Hematopoietic multipotent progenitor cell treated with erythropoietin and hydrocortisone succinate and interleukin-3 and kit ligand, for 15 days (in vitro differentiated cells): Measurements from ENCODE around the gene LSS.

ENCODE experiments used
- DNase-seq: peaks from one replicate; pipeline ENCODE4 v3.0.0-alpha.2; 2015; ENCODE audit warnings: low spot score

The LSS gene

DNA sequence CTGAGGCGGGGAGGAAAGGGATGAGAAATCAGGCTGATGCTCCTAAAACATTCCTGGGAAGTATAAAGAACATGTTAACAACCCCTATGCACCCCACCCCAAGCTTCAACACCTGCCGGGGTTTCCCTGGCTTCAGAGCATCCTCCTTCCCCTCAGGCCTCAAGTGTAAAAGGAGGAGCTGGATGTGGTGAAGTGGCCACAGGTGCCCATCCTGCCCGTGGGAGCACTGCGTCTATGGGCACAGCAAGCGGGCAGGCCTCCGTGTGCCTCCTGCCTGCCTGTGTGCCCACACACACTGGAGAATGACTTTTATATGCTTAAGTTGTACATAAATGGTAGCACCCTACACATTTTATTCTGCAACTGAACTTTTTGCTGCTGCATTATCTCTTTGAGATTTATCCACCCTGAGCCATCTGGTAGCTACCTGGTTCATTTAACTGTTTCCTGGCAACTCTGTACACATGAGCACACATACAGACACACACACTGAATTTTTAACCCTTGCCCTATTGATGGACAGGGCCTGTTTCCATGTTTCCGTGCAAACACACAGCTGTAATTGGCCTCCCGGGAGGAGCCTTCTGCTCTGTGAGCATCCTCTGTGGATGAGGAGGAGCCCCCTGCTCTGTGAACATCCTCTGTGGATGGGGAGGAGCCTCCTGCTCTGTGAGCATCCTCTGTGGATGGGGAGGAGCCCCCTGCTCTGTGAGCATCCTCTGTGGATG lies 59.8 kb downstream of the LSS start:
- no peak for DNase-seq

DNA sequence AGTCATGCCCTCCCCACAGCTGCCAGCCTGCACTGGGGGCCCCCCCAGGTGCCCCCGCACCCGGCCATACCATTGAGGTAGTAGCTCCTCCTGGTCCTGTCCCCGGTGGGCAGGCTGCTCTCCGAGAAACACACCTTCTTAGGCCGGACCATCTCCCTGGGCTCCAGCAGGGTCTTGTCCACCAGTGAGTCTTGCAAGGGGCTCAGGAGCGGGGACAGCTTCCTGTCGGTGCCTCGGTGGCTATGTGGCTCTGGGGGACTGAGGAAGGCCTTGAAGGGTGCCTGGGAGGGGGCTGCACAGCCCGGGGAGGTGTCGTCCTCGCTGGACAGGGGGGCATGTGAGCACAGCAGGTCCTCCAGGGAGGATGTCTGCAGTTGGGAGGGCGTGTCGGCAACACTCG lies 60.3 kb downstream of the LSS start:
- no peak for DNase-seq

DNA sequence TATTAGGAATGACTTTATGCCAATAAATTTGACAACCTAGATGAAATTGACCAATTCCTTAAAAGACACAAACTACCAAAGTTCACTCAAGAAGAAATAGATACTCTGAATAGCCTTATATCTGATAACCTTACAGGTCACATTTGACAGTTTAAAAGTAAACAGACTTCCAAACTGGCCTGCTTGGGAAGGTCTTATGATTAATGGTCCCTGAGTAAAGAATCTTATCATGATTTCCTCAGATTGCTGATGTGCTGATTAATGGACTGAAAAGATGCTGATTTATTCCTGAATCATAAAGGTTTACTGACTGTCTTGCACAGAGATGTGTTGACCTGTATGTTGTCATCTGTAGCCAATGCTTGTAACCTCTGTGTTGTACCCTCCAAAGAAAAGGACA lies 63.5 kb downstream of the LSS start:
- DNase-seq, result no peak

DNA sequence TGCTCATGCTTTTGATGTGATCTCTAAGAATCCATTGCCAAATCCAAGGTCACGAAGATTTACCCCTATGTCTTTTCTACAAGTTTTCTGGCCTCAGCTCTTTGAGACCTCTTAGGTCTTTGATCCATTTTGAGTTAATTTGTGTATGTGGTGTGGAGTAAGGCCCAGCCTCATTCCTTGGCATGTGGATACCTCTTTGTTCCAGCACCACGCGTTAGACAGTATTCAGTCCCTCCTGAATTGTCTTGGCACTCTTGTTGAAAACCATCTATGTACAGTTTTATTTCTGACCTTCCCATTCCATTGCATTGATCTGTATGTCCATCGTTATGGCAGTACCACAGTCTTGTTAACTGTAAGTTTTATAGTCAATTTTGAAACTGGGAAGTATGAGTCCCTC lies 65.2 kb downstream of the LSS start:
- no peak for DNase-seq

DNA sequence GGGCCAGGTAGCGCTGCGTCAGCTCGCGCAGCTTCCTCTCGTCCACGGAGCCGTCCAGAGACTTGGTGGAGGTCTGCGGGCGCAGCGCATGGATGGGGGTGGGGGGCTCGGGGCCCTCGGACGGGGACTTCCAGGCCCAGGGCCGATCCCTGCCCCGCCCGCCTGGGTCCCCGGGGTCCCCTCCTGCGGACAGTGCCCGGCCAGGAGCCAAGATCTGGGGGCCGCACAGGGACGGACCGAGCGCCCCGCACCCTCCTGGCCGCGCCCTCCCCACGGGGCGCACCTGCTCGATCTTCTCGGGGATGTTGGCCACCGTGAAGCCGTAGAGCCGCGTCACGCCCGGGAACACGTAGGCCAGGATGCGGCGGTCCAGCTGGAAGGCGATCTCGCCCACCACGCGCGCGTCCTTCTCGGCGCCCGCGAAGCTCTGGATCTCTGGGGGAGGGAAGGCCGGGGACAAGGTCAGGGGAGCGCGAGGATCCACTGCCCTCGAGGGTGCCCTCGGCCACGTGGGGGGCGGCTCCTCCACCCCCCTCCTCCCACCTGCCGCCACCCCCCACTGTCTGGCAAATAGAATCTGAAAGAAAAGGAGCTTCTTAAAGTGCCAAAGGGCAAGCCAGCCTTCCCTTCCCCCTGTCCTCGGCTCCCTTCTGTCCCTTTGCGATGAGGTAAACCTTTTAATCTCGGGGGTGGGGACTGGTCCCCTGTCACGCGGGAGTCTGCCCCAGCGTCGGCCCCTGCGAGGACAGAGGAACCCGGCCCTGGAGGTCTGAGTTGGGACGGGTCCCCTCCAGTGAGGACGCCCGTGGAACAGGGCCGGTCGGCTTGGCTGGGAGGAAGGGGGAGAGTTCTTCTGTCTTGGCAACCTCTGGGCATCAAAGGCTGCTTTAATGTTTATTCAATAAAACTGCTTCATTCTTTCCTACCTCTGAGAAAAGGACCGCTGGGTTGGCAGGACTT lies 66.7 kb downstream of the LSS start:
- no peak for DNase-seq

DNA sequence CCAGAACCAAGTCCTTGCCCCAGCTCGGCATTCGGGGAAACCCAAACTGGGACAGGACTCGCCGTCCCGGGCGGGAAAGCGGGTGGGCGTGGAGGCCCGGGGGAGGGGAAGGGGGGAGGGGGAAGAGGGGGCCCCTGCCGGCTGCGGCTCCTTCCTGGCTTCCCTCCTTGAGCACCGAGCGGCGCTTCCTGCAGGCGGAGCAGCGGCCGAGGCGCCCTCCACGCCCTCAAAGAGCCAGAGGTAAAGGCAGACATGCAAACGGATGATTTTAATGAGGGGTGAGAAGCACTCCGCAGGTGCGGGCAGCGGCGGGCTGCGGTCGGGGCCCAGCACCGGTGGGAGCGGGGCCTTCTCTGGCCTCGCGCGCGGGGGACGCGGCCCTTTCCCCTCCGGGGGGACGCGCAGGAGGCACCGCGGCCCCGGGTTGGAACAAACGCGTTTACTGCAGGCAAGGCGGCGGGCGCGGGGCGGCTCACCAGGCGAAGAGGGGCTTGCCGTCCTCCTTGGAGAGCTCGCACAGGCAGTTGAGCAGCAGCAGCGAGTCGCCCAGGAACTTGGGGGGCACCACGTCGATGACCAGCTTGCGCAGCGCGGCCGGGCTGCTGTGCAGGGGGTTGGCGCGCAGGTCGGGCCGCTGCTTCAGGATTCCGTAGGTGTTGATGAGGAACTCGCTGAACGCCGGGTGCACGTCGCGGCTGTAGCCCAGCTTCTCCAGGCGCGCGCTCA lies 67.5 kb downstream of the LSS start:
- no peak for DNase-seq

DNA sequence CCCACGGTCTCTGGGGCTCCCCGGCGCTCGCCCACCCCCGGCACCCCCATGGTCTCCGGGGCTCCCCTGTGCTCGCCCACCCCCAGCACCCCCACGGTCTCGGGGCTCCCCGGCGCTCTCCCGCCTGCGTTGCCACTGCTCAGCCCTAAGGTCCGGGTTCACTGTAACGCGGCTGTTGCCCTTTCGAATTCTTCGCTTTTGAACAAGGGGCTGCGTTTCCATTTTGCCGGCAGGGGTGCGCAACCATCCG lies 68.0 kb downstream of the LSS start:
- no peak for DNase-seq

DNA sequence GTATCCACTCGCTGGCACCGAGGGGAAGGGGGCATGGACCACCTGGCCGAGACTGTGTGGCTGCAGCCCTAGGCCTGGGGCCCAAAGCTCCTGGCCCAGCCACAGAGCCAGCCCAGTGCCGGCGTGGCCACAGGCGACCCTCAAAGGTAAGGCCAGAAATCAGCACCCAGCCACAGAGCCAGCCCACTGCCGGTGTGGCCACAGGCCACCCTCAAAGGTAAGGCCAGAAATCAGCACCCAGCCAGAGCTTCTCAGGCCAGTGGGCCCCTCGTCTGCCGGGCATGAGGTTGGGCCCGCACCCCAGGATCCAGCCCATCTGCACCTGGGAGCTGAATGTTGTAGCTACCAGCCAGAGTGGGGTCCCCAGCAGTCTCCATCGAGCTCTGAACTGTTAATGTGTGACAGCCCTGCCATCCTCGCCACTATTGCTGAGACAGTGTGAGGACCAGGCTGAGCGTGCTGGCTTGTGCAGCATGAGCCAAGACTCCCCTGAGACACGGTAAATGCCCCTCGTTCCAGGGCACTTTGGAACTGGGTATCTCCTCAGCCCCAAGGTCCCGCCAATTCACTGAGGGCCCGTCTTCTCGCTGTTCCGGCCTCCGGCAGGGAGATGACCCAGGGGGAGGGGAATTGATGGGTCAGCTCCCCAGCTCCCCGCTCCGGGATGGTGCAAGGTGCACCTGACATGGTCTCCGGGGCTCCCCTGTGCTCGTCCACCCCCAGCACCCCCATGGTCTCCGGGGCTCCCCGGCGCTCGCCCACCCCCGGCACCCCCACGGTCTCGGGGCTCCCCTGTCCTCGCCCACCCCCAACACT lies 68.5 kb downstream of the LSS start:
- DNase-seq, result no peak

DNA sequence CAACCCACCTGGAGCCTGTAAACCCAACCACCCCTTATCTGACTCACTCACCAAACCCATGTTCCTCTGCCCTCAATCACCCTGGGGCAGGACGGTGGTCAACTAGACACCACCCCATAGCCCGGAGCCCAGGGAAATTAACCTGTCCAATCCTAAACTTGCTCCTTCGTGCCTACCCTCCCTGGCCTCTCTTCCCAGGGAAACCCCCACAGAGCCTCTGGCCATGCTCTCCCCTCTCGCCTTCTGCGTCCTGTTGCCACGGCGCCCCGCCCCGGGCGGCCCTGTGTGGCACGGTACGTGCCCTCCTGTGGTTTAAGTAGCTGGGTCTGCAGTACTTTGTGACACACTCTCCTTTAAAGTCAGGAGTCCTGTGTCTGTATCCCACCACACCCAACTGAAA lies 69.2 kb downstream of the LSS start:
- no peak for DNase-seq

DNA sequence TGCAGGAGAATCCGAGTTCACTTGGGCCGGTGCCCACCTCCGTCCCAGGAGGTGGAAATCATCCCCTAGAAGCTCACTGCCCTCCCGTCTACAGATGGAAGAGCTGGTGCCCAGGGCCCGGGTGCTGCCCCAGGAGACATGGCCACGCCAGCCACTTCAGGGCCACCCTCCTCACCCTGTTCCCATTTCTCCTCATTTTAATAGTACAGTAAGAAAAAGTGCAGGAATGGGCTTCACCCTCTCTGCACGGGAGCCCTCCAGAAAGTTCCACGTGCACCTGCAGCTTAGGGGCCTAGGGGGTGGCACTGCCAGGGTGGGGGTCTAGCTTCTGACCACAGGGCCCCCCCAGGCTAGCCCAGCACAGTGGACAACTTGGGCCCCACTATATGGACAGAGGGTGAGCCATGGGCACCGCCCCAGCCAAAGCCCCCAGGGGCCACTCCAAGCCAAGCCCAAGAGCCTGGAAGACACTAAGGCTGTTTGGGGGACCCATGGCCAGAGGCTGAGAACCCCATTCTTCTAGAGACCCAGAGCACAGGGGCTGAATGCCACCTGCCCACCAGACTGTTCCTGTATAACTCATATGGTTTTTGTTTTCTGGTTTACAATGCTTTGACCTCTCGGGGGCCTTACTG lies 69.8 kb downstream of the LSS start:
- no peak for DNase-seq

DNA sequence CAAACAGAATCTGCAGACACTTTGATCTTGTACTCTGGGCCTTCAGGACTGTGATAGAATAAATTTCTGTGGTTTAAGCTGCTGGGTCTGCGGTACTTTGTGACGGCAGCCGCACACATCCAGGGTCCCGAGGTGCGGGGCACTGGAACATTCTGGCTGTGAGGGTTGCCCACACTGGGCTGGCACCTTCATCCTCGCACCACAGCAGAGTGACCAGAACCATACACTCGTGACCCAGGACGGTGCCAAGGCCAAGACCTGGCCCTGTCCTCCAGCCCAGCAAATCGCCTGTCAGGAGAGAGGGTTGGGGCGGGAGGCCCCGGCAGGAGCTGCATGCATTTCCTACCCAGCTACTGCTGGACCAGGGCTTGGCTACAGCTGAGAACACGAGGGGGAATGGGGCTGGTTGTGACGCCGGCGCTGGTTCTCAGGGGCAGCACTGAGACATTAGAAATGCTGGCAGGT lies 70.6 kb downstream of the LSS start:
- no peak for DNase-seq

DNA sequence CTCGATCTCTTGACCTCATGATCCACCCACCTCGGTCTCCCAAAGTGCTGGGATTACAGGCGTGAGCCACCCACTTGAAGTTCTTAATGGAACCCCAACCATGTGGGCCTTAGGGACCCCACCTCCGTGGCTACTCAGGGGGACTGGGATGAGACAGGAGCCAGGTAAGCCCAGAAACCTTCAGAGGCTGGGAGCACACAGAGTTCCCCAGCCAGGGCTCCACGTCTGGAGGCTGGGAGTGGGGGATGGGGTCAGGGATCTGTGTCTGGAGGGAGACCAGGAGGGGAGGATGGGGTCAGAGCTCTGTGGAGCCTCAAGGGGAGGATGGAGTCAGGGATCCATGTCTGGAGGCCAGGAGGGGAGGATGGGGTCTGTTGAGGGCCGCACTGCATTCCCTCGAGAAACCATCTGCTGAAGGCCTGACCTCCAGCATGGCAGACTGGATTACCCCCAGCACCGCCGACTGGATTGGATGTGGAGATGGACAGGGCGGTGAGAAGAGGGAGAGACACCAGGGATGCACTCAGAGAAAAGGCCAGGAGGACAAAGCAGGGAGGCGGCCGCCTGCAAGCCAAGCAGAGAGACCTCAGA lies 71.1 kb downstream of the LSS start:
- no peak for DNase-seq

DNA sequence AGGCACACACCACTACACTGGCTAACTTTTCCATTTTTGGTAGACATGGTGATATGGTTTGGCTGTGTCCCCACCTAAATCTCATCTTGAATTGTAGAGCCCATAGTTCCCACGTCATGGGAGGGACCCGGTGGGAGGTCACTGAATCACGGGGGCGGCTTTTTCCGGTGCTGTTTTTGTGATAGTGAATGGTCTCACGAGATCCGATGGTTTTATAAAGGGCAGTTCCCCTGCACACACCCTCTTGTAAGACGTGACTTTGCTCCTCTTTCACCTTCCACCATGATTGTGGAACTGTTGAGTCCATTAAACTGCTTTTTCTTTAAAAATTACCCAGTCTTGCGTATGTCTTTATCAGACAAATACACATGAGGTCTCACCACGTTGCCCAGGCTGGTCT lies 71.9 kb downstream of the LSS start:
- no peak for DNase-seq

DNA sequence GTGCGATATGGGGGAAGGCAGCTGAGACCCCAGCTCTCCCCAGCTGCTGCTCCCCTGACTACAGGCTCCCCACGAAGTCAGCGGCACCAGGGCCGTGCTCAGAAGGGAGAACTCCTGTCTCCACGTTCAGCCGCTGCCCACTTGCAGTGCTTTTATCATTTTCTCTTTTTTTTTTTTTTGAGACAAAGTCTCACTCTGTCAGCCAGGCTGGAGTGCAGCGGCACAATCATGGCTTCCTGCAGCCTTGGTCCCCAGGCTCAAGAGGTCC lies 72.3 kb downstream of the LSS start:
- DNase-seq, result no peak

DNA sequence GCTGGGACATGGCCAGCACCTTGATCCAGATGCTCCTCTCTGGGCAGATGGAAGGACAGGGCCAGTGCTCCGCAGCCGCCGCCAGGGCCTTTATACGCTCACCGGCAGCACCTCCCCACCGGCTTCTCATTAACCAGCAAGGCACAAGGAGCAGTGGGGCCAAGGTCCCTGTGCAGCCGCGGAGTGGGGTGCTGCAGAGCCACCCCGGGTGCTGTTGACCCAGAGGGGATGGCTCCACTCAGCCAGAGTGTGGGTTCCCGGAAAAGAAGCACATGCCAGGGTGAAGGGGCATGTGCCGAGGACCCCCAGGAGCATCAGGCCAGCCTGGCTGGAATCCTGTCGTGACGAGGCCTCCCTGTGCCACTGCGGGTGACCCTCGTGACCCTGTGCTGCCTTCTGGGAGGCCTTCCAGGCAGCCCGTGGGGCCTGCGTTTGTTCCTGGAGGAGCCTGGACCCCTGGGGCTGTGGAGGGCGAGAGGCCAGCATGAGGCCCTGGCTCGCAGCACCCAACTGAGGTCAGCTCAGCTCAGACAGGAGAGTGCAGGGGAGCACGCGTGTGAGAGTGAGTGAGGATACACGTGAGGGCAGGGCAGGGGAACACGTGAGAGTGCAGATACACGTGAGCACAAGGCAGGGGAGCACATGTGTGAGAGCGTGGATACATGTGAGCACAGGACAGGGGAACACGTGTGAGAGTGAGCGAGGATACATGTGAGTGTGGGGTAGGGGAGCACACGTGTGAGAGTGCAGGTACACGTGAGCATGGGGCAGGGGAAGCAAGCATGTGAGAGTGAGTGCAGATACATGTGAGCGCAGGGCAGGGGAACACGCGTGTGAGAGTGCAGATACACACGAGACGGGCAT lies 72.8 kb downstream of the LSS start, which contains the start of gene FTCD:
TSS of gene FTCD (minus strand) at position 66 of the 864 bp plus-strand sequence. CDS start at position 10, 56 bp downstream.
- DNase-seq, result no peak

DNA sequence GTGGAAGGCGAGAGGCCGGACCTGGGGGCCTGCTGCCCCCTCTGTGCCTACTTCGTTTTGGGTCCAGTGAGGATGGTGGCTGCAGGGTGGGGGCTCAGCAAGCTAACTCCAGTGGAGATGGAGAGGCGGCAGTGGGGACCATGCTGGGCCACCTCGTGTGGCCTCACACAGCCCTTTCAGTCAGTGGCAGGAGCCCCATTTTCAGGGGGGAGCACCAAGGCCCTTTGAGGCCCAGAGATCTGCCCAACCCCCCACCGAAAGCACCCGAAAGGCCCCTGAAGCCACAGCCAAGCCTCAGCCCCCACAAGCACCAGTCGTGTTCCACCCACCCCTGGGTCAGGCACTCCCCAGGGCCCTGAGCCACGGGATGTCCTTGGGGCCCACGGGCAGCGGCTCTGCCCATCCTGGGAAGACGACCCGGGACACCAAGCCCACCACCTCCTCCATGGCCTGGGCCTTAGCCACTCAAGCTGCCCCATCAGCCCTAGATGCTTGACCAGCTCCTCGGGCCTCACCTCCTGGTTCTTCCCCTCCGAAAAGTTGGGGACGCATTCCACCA lies 73.5 kb downstream of the LSS start:
- DNase-seq, result no peak

DNA sequence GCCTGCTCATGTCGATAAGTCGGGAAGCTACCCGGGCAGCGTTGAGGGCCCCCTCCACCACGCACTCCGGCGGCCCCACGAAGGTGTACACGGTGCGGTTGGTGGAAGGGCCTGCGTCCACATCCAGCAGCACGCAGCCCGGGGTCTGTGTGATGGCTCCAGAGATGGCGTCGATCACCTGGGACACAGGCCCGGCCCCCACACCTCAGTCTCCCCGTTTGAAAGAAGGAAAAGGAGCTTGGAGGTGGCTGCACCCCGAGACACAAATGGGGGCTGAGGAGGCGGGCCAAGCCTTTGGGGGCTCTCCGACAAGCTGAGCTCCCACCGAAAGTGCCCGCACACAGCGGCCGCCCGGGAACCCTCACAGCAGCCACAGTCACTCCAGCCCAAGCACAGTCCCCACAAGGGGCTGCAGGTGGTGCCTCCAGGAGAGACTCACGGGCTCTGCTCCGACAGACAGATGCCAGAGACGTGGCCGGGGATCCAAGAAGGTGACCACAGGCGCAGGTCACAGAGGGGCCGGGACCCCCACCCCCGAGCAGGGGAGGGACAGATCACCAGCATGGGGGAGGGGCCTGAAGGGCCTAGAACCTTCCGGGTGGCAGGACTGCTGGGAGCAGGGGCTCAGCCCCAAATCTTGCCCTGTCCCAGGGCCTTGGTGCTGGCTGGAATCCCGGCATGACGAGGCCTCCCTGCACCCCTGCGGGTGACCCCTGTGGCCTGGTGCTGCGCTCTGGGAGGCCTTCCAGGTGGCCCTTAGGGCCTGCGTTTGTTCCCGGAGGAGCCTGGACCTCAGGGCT lies 74.2 kb downstream of the LSS start:
- DNase-seq, result no peak

DNA sequence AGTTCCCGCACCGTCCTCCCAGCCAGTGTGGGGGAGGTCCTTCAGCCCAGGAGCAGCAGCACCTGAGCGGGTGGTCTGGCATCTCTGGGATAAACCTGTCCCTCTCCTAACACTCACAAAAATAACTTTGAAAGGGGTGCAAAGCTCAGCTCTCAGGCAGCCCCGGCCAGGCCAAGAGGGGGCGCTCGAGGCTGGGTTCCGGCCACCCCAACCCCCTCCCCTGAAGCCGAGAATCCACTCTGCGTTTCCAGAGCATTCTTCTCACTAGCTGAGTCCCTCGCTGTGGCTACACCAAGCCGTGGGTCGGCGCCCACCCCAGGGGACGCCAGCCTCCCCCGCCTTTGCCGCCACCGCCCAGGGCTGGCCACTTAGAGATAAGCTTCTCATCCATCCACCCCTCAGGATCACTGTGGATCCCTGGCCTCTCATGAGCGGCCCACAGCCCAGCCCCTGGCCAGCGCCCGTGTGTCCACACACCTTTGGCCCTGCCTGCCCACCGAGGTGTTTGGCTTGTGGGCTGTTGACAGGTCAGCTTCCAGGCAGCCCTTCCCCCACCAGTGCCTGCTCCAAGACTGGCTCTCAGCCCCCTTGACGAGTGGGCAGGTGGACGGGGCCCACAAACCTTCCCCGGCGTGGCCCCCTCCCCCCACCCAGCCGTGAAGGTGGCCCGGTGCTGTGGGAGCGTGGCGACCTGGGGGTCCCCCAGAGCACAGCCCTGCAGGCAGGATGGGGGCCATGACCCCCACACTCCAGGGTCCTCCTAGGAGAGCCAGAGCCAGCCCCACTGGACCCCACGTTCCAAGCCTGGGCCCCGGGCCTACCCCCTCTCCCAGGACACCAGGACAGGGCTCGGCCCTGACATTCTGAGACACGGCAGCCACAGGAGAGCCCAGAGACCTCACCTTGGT lies 75.1 kb downstream of the LSS start:
- peak; percentile 54 for DNase-seq
